ENCODE data around the gene SLC25A12.

DNA sequence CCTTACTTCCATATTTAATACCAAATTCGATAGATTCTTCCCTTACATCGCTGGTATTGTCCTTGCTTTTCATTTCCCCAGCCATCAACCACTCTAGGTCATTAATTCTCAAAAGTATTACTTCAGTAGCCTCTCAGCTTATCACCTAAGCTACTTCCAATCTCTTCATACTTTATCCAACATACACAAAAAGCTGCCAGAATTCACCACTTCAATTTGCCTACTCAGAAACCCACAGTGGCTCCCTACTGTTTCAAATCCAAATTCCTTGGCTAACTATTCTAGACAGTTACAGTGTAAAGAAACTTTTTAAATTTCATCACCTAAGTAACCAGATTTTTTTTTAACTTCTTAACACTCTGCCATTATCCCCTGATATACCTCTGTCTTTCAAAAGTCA is 4.7 kb downstream of the SLC25A12 start:
- TF ChIP-seq POLR2AphosphoS5 (IDR thresholded peaks at IDR 0.05; ENCODE audit: control insufficient read depth, insufficient read depth, low read depth, low read length), result no peak
- TF ChIP-seq, protein P1, sequence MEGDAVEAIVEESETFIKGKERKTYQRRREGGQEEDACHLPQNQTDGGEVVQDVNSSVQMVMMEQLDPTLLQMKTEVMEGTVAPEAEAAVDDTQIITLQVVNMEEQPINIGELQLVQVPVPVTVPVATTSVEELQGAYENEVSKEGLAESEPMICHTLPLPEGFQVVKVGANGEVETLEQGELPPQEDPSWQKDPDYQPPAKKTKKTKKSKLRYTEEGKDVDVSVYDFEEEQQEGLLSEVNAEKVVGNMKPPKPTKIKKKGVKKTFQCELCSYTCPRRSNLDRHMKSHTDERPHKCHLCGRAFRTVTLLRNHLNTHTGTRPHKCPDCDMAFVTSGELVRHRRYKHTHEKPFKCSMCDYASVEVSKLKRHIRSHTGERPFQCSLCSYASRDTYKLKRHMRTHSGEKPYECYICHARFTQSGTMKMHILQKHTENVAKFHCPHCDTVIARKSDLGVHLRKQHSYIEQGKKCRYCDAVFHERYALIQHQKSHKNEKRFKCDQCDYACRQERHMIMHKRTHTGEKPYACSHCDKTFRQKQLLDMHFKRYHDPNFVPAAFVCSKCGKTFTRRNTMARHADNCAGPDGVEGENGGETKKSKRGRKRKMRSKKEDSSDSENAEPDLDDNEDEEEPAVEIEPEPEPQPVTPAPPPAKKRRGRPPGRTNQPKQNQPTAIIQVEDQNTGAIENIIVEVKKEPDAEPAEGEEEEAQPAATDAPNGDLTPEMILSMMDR (IDR thresholded peaks at IDR 0.05 in 2 of 3, conservative IDR thresholded peaks at IDR 0.05 in 1 of 3; ENCODE audit: insufficient read depth in 2 of 3, low read depth in 1 of 3, low read length in 3 of 3), result no peak
- TF ChIP-seq, protein P2, sequence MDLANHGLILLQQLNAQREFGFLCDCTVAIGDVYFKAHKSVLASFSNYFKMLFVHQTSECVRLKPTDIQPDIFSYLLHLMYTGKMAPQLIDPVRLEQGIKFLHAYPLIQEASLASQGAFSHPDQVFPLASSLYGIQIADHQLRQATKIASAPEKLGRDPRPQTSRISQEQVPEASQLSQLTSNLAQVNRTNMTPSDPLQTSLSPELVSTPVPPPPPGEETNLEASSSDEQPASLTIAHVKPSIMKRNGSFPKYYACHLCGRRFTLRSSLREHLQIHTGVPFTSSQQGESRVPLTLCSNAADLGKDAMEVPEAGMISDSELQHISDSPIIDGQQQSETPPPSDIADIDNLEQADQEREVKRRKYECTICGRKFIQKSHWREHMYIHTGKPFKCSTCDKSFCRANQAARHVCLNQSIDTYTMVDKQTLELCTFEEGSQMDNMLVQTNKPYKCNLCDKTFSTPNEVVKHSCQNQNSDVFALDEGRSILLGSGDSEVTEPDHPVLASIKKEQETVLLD (IDR thresholded peaks at IDR 0.05), result no peak
- TF ChIP-seq, protein P3, sequence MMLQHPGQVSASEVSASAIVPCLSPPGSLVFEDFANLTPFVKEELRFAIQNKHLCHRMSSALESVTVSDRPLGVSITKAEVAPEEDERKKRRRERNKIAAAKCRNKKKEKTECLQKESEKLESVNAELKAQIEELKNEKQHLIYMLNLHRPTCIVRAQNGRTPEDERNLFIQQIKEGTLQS (IDR thresholded peaks at IDR 0.05), result no peak
- TF ChIP-seq, protein P3 (CRISPR knock-in tag; conservative IDR thresholded peaks at IDR 0.05), result no peak
- TF ChIP-seq, protein P4, sequence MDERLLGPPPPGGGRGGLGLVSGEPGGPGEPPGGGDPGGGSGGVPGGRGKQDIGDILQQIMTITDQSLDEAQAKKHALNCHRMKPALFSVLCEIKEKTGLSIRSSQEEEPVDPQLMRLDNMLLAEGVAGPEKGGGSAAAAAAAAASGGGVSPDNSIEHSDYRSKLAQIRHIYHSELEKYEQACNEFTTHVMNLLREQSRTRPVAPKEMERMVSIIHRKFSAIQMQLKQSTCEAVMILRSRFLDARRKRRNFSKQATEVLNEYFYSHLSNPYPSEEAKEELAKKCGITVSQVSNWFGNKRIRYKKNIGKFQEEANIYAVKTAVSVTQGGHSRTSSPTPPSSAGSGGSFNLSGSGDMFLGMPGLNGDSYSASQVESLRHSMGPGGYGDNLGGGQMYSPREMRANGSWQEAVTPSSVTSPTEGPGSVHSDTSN (CRISPR knock-in tag; IDR thresholded peaks at IDR 0.05; ENCODE audit: low read depth), result no peak
- TF ChIP-seq, protein P4 (tag; conservative IDR thresholded peaks at IDR 0.05; ENCODE audit: low read depth), result no peak
- TF ChIP-seq, protein P5, sequence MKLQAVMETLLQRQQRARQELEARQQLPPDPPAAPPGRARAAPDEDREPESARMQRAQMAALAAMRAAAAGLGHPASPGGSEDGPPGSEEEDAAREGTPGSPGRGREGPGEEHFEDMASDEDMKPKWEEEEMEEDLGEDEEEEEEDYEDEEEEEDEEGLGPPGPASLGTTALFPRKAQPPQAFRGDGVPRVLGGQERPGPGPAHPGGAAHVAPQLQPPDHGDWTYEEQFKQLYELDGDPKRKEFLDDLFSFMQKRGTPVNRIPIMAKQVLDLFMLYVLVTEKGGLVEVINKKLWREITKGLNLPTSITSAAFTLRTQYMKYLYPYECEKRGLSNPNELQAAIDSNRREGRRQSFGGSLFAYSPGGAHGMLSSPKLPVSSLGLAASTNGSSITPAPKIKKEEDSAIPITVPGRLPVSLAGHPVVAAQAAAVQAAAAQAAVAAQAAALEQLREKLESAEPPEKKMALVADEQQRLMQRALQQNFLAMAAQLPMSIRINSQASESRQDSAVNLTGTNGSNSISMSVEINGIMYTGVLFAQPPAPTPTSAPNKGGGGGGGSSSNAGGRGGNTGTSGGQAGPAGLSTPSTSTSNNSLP (IDR thresholded peaks at IDR 0.05; ENCODE audit: borderline replicate concordance, low read depth, low read length), result no peak

Measured in K562 (cell line).